Lower leg skin (tissue), 4 donors: ENCODE data around the gene ELAPOR1. TPM values are rescaled to one million over a fixed set of nuclear protein-coding genes. Genes with fewer than 3 reads are reported as not detected.

Experiments
- DNase-seq, 2 donors: peaks; one replicate each; pipeline ENCODE4 v3.0.0-alpha.2; 2019; ENCODE audit warnings: low spot score in 2 of 2
- H3K4me3 ChIP-seq: fragments of 200-600 bp; sonication (generic); 2 replicates; pipeline ENCODE4 v1.5.1; 2017; ENCODE audit warnings: mild to moderate bottlenecking, low read depth; ENCODE audit not compliant: poor library complexity, severe bottlenecking
- CTCF ChIP-seq, 3 donors: fragments of 450-650 bp; IDR thresholded peaks; one replicate each; pipeline ENCODE4 v1.5.1; 2016; ENCODE audit warnings: antibody characterized with exemption in 3 of 3, mild to moderate bottlenecking in 3 of 3, moderate library complexity in 2 of 3
- POLR2A ChIP-seq, 2 donors: fragments of 450-650 bp; IDR thresholded peaks; one replicate each; pipeline ENCODE4 v1.6.1; 2016 to 2017; ENCODE audit warnings: antibody characterized with exemption in 2 of 2, mild to moderate bottlenecking in 1 of 2, moderate library complexity in 1 of 2
- WGBS, 2 donors: methylation state at CpG; one replicate each; pipeline ENCODE4 v1.1.5; 2018; 5-methylcytosine and 5-hydroxymethylcytosine counted together
- intact Hi-C: fragments of 100-400 bp; cut with DNase I; formaldehyde crosslinking; loops from one replicate; pipeline ENCODE4 v1.15.0; 2023; ENCODE audit warnings: low total_unique reads
- total RNA-seq, 4 donors: library from RNA; depleted of rRNA; stranded (reverse); fragments of >200 nt; gene quantifications; one replicate each; pipeline ENCODE4 v1.1.0, GENCODE V29; 2016

Gene ELAPOR1
- total RNA-seq, 4 donors from 2014 or later = 16.4 to 60.0 (median 33.9) TPM

DNA sequence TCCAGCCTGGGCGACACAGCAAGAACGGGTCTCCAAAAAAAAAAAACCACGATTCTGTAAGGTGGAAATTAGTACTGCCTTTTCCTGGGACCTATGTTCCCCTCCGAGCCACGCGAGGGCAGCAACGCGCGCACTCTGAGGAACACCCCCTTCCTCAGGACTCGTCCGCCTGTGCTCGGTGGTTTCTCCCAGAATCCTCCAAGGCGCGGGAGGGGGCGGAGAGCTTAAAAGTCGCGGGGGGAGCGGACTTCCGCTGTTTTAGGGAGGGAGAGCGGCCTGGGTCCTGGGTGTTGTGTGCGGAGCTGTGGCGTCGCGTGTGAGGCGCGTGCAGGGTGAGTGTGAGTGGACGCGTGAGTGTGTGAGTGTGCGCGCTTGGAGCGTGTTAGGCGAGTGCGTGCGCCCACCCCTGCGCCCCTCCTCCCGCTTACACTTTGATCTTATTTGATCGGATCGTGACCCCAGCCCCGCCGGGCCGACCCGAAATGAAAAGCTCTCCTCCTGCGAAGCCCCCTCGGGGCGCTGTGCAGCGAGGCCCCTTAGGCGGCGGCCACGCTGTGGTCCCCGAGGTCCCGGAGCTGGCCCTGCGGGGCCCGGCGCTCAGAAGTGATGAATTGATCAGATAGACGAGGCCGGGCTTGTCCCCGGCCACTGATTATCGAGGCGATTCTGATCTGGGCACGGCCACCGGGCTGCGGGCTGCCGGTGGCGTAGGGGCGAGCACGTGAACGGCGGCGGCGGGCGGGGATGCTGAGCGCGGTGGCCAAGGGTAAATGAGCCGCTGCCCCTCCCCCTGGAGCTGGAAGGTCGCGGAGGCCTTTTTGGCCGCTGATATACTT lies 13.8 kb upstream of the ELAPOR1 start:
- peak in 1 of 2 donors; percentile 94 for TF ChIP-seq POLR2A (IDR thresholded peaks at IDR 0.05)
- peak in 1 of 3 donors; percentile 12 for TF ChIP-seq CTCF (IDR thresholded peaks at IDR 0.05)
- DNase-seq = peak; percentile 95 to 99
- H3K4me3 ChIP-seq = peak overlapping the region; percentile 96
- intact Hi-C loops = loop anchor here (5.0 kb wide), 1 partner anchor 58 kb away; the partner anchor contains the start of gene WDR47
- 0 to 1% methylated on average over 57 to 73 of the region's 77 CpGs for WGBS, 2 donors

DNA sequence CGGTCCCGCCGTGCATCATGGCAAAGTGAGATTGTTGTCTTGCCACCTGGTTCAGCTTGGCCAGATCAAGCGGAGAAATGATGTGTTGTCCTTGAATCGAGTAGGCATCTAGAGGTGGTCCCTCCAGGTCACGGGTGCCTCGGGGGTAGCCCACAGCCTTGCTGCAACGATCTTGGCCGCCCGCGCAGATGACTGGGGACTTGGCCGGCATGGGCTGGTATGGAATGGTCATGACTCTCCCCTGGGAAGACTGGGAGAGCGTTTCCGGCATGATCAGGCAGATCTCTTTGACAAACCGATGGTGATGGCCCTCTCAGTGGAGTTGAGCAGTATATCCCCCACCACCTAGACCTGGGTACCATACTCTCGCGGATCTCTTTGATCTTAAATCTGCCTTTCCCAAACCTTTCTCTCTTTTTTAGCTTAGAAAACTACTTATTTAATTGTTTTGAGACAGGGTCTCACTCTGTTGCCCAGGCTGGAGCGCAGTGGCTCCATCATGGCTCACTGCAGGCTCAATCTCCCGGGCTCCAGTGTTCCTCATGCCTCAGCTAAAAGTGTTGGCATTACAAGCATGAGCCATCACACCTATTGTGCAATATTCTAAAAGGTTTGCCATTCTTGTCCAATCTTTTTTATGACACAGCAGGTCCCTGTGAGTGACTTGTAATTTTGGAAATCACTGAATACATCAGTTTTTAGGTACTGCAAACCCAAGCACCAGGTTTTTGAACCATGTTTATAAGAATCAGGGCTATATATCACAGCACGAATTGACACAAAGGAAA lies 9.4 kb upstream of the ELAPOR1 start:
- TF ChIP-seq POLR2A (IDR thresholded peaks at IDR 0.05) (no peak), CTCF (IDR thresholded peaks at IDR 0.05) (no peak)
- H3K4me3 ChIP-seq = no peak overlapping the region
- WGBS, 2 donors = 92% methylated on average over 20 of the region's 20 CpGs
- no peak for DNase-seq
- intact Hi-C loops = loop anchor here (5.0 kb wide), 1 partner anchor 62 kb away; the partner anchor contains the start of gene WDR47

GRCh38 chr1:109105881-109106280 lies 8.0 kb upstream of the ELAPOR1 start:
- DNase-seq = no peak
- H3K4me3 ChIP-seq = no peak overlapping the region
- WGBS, 2 donors = 84 to 89% methylated on average over 4 of the region's 4 CpGs
- no peak for TF ChIP-seq POLR2A (IDR thresholded peaks at IDR 0.05)
- no peak for TF ChIP-seq CTCF (IDR thresholded peaks at IDR 0.05)
- intact Hi-C loops = no loop called here

DNA sequence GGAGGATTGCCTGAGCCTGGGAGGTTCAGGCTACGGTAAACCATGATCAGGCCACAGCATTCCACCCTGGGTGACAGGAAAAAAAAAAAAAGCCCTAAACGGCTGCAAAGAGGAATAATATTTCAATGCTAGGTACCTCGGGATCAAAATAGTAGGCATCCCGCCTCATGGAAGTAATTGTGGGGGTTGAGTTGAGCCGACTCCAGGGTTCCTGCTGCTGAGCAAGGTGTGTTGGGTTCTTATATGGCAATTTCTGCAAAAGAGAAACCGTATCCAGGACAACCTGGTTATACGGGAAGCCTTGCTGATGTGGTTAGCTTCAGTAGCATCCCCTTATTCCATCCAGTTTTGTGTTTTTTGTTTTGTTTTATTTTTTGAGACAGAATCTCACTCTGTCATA lies 6.1 kb upstream of the ELAPOR1 start:
- TF ChIP-seq POLR2A (IDR thresholded peaks at IDR 0.05) (no peak), CTCF (IDR thresholded peaks at IDR 0.05) (no peak)
- no peak overlapping the region for H3K4me3 ChIP-seq
- intact Hi-C loops = no loop called here
- WGBS, 2 donors = 82 to 86% methylated on average over 7 of the region's 7 CpGs
- DNase-seq = no peak

- H3K4me3 ChIP-seq = no peak overlapping the region
- 77 to 81% methylated on average over 3 of the region's 3 CpGs for WGBS, 2 donors
Observed at GRCh38 chr1:109109906-109110305, 4.0 kb upstream of the ELAPOR1 start.

More at GRCh38 chr1:109109906-109110305, 4.0 kb upstream of the ELAPOR1 start:
- DNase-seq = no peak
- no peak for TF ChIP-seq POLR2A (IDR thresholded peaks at IDR 0.05)
- no peak for TF ChIP-seq CTCF (IDR thresholded peaks at IDR 0.05)
- intact Hi-C loops = loop anchor here (5.0 kb wide), 1 partner anchor 348 kb away; no protein-coding TSS in a partner anchor
